HG02840 (cell line): ENCODE measurements around the gene PLPPR5.
"Not testable (repeated sequence)": the region's sequence is repeated elsewhere in the genome, so short reads cannot be mapped to it uniquely, and the experiment has no call there.

Experiments
- ATAC-seq: cut with Tn5 transposase; IDR thresholded peaks from one replicate; pipeline ENCODE4 v1.9.1; 2021; ENCODE audit warnings: mild to moderate bottlenecking, moderate library complexity, moderate number of reproducible peaks; ENCODE audit not compliant: unreplicated experiment, low FRiP score

The PLPPR5 gene, protein sequence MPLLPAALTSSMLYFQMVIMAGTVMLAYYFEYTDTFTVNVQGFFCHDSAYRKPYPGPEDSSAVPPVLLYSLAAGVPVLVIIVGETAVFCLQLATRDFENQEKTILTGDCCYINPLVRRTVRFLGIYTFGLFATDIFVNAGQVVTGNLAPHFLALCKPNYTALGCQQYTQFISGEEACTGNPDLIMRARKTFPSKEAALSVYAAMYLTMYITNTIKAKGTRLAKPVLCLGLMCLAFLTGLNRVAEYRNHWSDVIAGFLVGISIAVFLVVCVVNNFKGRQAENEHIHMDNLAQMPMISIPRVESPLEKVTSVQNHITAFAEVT

DNA sequence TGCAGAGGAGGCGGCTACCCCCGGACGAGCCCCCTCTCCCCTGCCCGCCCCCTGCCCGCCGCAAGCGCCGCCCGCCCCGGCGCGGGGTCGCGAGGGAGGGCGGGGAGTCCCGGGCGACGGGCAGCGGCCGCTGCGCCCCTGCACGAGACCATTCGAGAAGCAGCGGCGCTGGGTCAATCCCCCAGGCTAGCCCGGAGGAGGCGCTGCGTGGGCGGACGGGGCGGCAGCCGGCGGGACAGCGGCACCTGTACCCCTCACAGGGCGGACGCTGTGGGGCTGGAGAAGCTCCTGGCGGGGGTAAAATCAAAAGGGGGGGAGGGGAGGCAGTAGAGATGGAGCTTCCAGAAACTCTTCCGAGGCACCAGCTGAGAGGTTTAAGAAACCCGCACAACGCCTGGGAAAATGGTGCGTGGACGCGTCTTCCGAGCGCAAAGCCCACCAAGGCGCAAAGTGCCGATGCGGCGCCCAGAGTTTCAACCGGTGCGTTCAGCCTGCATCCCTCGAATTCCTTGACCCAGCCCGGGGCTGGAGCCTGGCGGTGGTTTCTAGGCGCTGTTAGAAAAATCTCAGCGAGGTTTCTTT lies at the start of gene PLPPR5:
TSS of gene PLPPR5 (minus strand) at position 1 of the 582 bp plus-strand sequence. CDS start 190 bp downstream, outside the sequence.
- ATAC-seq = no peak

DNA sequence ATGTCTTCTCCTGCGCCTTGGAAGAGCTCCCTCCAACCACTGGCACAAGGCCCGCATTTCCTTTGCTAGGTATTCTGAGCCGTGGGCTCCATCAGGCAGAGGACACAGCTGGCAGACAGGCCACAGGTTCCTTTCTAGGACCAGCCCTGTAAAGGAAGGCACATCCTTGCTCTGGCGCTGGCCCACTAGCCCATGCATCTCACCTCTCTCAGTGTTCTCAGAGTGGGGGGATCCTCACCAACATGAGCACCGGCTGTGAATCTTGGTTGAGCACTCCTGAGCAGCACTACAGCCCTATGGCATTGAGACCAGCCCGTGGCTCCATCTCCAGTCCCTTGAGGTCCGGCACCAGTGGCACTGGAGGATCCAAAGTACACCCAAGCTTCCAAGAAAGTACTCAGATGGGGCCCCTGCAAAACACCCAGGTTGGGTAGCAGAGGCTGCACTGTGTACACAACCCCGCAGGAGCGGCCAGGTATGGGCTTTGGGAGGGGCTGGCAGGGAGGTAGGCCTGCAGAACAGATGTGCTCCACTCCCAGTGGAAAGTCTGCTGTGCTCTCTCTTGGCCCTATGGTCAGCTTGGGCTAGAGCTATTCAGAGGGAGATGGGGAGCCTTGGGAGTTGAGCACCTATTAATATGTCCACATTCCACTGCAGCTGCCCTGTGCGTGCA lies 47.1 kb upstream of the PLPPR5 start:
- no peak for ATAC-seq

DNA sequence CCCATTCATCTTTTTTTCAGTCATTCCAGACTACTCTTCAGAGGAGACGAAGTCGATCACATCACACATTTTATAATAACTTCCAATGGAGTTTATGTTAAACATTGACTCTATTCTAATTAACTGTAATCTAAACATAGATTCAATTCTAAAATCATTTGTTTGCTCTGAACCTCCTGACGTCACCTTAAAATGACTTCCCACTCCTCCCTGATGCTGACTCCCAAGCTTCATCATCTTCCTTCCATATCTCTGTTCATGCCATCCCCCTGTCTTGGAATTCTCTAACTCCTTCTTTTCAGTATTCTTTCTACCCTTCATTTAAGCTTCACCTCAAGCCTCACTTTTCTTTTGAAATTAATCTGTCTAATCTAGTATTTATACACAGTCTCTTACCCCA lies 45.1 kb upstream of the PLPPR5 start:
- ATAC-seq = no peak

GRCh38 chr1:99036746-99037145 lies 32.1 kb upstream of the PLPPR5 start:
- not testable (repeated sequence) for ATAC-seq

DNA sequence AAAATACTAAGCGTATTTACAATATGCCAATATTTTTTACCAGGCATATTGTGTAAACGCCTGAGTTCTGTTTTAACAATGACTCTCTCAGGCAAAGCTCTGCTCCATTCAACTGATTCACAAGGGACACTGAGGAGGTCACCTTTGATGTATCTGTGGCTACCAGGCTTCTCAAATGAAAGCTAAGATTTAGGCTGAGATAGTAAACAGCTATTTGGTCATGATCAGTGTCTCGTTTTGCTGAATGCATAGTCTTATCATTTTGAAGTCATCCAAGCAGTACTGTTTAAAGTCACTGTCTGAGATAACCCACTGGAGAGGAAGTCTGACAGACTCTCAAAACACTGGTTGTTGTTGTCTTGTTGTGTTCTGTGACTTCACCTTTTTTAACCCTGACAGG lies 13.7 kb upstream of the PLPPR5 start:
- no peak for ATAC-seq

DNA sequence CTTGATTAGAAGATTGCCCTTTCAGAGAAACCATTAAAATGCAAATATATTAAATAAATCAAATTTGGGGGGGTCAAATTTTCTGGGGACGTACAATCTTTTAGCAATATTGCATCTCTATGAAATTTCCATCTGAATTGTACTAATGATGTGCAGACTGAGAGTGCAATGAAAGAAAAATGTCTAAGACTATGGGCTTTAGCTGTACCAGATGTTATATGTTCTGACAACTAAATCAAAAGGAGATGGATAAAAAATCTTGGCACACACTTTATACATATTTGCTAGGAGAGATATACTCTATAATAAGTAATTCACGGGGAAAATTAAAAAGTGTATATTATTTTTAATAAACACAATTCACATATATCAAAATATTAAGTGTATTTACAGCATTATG lies 13.0 kb upstream of the PLPPR5 start:
- no peak for ATAC-seq

DNA sequence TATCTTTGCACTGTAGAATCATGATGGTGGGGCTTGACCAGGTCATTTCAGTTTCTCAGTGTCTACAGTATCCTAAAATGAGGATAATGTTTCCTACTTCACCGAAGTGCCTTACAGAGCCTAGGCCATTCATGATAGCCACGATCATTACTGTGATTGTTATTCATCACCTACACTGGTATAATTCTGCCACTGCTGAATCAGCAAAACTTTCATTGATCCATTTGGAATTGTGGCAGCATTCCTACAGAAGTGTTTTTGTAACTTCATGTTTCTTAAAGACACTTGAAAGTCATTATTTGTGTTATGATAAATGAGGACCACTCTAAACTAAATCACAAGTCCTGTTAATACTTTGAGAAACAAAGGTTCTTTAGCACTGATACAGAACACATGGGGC lies 6.0 kb upstream of the PLPPR5 start:
- no peak for ATAC-seq

GRCh38 chr1:99007366-99007765 lies 2.7 kb upstream of the PLPPR5 start:
- ATAC-seq = no peak

GRCh38 chr1:99005537-99005942 lies 879 bp upstream of the PLPPR5 start:
- no peak for ATAC-seq

DNA sequence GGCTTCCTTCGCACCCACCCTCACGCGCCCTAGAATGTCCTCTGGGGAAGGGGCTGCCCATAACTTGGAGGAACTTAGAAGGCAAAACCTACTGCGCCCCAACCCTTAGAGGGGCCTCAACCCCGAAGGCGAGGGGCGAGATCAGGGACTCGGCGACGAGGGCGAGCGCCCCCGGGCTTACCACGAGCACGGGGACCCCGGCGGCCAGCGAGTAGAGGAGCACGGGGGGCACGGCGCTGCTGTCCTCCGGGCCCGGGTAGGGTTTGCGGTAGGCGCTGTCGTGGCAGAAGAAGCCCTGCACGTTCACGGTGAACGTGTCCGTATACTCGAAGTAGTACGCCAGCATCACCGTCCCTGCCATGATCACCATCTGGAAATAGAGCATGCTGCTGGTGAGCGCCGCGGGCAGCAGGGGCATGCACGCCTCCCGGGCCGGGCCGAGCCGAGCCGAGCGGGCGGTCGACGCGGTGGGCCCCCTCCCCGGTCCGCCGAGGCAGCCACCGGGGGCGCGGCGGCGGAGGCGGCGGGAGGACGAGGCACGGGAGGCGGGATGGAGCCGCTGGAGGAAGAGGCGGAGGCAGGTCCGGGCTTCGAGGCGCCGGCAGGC lies 304 bp downstream of the PLPPR5 start:
- no peak for ATAC-seq

GRCh38 chr1:99003581-99004253 lies 944 bp downstream of the PLPPR5 start:
- no peak for ATAC-seq

DNA sequence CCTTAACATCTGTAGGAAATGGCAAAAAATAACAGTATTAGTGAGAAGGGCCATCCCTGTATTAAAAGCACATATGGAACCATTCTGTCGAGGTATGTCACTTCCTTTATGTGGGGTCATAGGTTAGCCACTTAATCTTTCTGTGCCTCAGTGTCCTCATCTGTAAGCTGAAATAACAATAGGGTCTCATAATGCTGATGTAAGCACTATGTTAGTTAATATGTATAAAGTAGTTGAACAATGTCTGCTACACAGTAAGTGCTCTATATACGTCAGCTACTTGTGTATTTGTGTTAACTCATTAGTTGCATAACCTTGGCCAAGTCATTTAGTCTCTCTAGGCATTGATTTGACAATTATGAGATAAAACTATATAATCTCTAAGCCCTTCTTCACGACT lies 11.8 kb downstream of the PLPPR5 start:
- no peak for ATAC-seq

- ATAC-seq = no peak
Observed at GRCh38 chr1:98991127-98992012, 13.3 kb downstream of the PLPPR5 start.

DNA sequence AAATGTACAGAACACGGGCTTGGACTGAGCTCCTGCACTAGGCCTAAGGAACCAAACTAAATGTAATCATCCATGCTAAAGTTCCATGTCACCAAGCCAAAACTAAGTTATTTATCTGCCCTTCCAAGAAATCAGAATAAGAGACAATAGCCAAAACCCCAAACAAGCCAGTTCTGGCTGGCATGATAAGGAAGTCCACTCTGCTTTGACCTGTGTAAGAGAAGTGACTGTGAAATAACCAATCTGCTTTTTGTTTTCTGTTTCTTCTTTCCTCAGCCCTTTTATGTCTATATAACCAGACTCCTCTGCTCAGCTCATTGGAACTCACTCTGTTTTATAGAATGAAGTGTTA lies 15.1 kb downstream of the PLPPR5 start:
- no peak for ATAC-seq

GRCh38 chr1:98988904-98989555 lies 15.6 kb downstream of the PLPPR5 start:
- no peak for ATAC-seq

- no peak for ATAC-seq
Observed at GRCh38 chr1:98985687-98986086, 19.0 kb downstream of the PLPPR5 start.

- ATAC-seq = no peak
Observed at GRCh38 chr1:98981917-98982513, 22.6 kb downstream of the PLPPR5 start.

- ATAC-seq = no peak
Observed at GRCh38 chr1:98979463-98979862, 25.2 kb downstream of the PLPPR5 start.

DNA sequence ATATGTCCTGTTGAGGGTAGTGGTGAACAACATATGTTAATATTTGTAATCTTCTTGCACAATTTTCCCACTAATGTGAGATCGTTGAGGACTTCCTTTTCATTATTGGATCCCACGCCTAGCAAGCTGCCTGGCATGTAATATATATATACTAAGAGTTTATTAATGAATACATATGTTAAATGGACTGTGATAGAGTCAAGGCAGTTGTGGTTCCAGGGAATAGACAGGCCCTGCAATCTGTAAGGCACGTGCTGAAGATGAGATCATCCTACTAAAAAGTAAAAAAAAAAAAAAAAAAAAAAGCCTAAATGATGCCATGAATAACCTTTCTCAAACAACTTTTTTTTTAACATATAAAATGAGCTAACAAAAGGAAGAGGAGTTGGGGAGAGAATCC lies 28.9 kb downstream of the PLPPR5 start:
- no peak for ATAC-seq
